Ishikawa (cell line): ENCODE data around the gene SCN7A.

ENCODE experiments used
- CEBPB ChIP-seq: IDR thresholded peaks from 2 replicates; pipeline ENCODE4 v1.6.1; 2012
- CREB1 ChIP-seq: IDR thresholded peaks from 2 replicates; pipeline ENCODE4 v1.6.1; 2012; ENCODE audit warnings: low read depth
- EGR1 ChIP-seq: IDR thresholded peaks from 2 replicates; pipeline ENCODE4 v1.6.1; 2012
- EP300 ChIP-seq: IDR thresholded peaks from 2 replicates; pipeline ENCODE4 v1.6.1; 2012; ENCODE audit warnings: borderline replicate concordance
- FOXM1 ChIP-seq: IDR thresholded peaks from 2 replicates; pipeline ENCODE4 v1.6.1; 2012; ENCODE audit warnings: low read depth, borderline replicate concordance
- NFIC ChIP-seq: IDR thresholded peaks from 2 replicates; pipeline ENCODE4 v1.6.1; 2012
- RAD21 ChIP-seq: IDR thresholded peaks from 2 replicates; pipeline ENCODE4 v1.6.1; 2012; ENCODE audit warnings: low read depth
- TAF1 ChIP-seq: IDR thresholded peaks from 2 replicates; pipeline ENCODE4 v1.6.1; 2012; ENCODE audit warnings: low read depth, mild to moderate bottlenecking
- TCF12 ChIP-seq: IDR thresholded peaks from 2 replicates; pipeline ENCODE4 v1.6.1; 2012; ENCODE audit warnings: low read depth
- TEAD4 ChIP-seq: IDR thresholded peaks from 2 replicates; pipeline ENCODE4 v1.6.1; 2012
- USF1 ChIP-seq: IDR thresholded peaks from 2 replicates; pipeline ENCODE4 v1.6.1; 2012
- YY1 ChIP-seq: IDR thresholded peaks from 2 replicates; pipeline ENCODE4 v1.6.1; 2012; ENCODE audit warnings: low read depth
- ZBTB7A ChIP-seq: IDR thresholded peaks from 2 replicates; pipeline ENCODE4 v1.6.1; 2012; ENCODE audit warnings: low read depth
- TF ChIP-seq, protein P1 (sequence below): IDR thresholded peaks from 2 replicates; pipeline ENCODE4 v1.6.1; 2012
- TF ChIP-seq, protein P2 (sequence below): IDR thresholded peaks from 2 replicates; pipeline ENCODE4 v1.6.1; 2012; ENCODE audit warnings: low read depth, mild to moderate bottlenecking

SCN7A gene

DNA sequence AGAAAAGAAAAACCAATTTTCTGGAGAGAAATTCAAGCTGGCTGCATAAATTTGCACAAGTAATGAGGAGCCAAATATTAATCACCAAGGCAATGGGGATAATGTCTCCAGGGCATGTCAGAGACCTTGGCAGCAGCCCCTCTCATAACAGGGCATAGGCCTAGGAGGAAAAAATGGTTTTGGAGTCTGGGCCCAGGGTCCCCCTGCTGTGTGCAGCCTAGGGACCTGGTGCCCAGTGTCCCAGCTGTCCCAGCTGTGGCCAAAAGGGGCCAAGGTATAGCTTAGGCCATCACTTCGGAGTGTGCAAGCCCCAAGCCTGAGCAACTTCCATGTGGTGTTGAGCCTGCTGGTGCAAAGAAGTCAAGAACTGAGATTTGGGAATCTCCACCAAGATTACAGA is 57.1 kb downstream of the SCN7A start:
- TF ChIP-seq TEAD4 (no peak), FOXM1 (no peak), ZBTB7A (no peak), USF1 (no peak), EP300 (no peak), TAF1 (no peak), CEBPB (no peak), TCF12 (no peak), RAD21 (no peak), CREB1 (no peak), EGR1 (no peak), NFIC (no peak)
- TF ChIP-seq, protein P1, sequence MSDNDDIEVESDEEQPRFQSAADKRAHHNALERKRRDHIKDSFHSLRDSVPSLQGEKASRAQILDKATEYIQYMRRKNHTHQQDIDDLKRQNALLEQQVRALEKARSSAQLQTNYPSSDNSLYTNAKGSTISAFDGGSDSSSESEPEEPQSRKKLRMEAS, result no peak
- TF ChIP-seq, protein P2, sequence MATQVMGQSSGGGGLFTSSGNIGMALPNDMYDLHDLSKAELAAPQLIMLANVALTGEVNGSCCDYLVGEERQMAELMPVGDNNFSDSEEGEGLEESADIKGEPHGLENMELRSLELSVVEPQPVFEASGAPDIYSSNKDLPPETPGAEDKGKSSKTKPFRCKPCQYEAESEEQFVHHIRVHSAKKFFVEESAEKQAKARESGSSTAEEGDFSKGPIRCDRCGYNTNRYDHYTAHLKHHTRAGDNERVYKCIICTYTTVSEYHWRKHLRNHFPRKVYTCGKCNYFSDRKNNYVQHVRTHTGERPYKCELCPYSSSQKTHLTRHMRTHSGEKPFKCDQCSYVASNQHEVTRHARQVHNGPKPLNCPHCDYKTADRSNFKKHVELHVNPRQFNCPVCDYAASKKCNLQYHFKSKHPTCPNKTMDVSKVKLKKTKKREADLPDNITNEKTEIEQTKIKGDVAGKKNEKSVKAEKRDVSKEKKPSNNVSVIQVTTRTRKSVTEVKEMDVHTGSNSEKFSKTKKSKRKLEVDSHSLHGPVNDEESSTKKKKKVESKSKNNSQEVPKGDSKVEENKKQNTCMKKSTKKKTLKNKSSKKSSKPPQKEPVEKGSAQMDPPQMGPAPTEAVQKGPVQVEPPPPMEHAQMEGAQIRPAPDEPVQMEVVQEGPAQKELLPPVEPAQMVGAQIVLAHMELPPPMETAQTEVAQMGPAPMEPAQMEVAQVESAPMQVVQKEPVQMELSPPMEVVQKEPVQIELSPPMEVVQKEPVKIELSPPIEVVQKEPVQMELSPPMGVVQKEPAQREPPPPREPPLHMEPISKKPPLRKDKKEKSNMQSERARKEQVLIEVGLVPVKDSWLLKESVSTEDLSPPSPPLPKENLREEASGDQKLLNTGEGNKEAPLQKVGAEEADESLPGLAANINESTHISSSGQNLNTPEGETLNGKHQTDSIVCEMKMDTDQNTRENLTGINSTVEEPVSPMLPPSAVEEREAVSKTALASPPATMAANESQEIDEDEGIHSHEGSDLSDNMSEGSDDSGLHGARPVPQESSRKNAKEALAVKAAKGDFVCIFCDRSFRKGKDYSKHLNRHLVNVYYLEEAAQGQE, result no peak

- TF ChIP-seq TEAD4 (no peak), EGR1 (no peak), TAF1 (no peak), RAD21 (no peak), USF1 (no peak), EP300 (no peak), CEBPB (no peak), NFIC (no peak), ZBTB7A (no peak), TCF12 (no peak), CREB1 (no peak), FOXM1 (no peak), YY1 (no peak)
- TF ChIP-seq, protein P2, result no peak
- TF ChIP-seq, protein P1, result no peak
These were observed 57.9 kb downstream of the SCN7A start for GRCh38 chr2:166436189-166436588.

DNA sequence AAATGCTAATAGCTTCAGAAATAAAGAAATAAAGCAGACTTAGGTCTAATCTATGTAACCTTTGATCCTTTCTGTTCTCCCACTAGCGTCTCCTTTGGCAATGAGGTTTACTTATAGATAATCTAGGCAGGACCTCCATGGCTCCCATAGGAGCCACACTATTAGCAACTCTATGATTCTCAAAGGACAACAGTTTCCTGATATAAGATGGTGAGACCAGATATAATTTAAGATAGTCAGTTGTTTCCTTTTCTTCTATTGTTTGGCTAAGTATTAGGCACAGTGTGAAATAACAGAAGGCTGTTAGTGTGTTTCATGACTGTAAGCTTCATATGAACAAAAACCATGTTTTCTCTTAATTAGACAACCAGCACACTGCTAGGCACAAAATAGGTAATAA is 59.6 kb downstream of the SCN7A start:
- TF ChIP-seq NFIC, result no peak
- no peak for TF ChIP-seq TAF1
- no peak for TF ChIP-seq RAD21
- TF ChIP-seq CEBPB, result no peak
- no peak for TF ChIP-seq ZBTB7A
- no peak for TF ChIP-seq EGR1
- no peak for TF ChIP-seq CREB1

DNA sequence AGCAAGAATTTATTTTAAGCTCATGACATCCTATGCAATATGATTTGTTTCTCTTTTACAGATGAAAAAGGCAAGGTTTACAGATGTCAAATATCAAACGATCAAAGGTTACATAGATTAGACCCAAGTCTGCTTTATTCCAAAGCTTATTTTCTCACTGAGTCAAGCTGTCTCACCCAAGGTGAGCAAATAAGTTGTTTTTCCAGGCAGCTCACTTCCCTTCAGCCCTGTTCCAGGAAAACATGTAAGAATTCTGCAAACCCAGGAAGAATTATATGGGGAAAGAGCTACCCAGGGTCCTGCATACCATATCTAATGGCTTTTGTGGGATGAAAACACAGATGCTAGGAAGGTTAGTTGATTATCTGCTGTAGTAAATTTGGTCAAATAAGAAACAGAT is 60.6 kb downstream of the SCN7A start:
- TF ChIP-seq TCF12, result no peak
- no peak for TF ChIP-seq FOXM1

DNA sequence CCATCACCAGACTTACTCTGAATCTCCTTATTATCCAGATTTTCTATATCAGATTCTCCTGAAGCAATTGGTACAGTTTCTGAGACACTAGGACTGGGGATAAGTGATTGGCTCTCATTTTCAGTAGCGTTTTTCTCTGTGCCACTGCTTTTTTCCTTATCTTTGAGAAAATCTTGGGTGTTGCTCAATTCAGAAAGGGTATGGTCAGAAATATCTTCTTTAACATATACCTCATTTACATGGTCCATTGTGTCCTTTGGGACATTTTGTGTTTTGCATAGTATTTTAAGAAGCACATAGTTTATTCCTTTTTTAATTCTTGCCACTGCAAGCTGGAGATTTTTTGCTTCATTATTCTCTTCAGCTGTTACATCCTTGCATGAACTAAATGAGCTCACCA is 61.7 kb downstream of the SCN7A start:
- TF ChIP-seq TAF1 (no peak), TEAD4 (no peak), YY1 (no peak), USF1 (no peak), CREB1 (no peak), FOXM1 (no peak), ZBTB7A (no peak), RAD21 (no peak), CEBPB (no peak), TCF12 (no peak), EGR1 (no peak), EP300 (no peak), NFIC (no peak)
- TF ChIP-seq, protein P2, result no peak
- TF ChIP-seq, protein P1, result no peak
